ENCODE results near the gene PRKCZ.

Gene PRKCZ

GRCh38 chr1:2193514-2194281, 143.5 kb downstream of the PRKCZ start:
- TF ChIP-seq Cebpa-rat (IDR thresholded peaks at IDR 0.05): no peak
- H3K9me3 ChIP-seq (replicated peaks in 1 of 11): no peaks in the 10 kb centered on the region
- H4K20me1 ChIP-seq: peaks cover 0 to 33% (median 10%) of the 10 kb centered on the region in 11 experiments; a peak in 10 of 22 replicates
- H3K9ac ChIP-seq: peak overlapping the region; percentile 65 to 83 (median 78); a peak in 21 of 22 replicates
- H3K4me1 ChIP-seq: peaks cover 68 to 88% (median 85%) of the 10 kb centered on the region in 10 experiments
- no peaks in the 10 kb centered on the region for H3K27me3 ChIP-seq
- peak overlapping the region; percentile 86 to 99 (median 97) for H3K4me2 ChIP-seq
- peak overlapping the region in 10 of 11 experiments; percentile 41 to 88 (median 74); a peak in 19 of 22 replicates for H3K27ac ChIP-seq
- H3K4me3 ChIP-seq: peak overlapping the region; percentile 54 to 74 (median 67)
- peaks cover 0 to 13% (median 0%) of the 10 kb centered on the region in 11 experiments; a peak in 4 of 22 replicates for H3K36me3 ChIP-seq

DNA sequence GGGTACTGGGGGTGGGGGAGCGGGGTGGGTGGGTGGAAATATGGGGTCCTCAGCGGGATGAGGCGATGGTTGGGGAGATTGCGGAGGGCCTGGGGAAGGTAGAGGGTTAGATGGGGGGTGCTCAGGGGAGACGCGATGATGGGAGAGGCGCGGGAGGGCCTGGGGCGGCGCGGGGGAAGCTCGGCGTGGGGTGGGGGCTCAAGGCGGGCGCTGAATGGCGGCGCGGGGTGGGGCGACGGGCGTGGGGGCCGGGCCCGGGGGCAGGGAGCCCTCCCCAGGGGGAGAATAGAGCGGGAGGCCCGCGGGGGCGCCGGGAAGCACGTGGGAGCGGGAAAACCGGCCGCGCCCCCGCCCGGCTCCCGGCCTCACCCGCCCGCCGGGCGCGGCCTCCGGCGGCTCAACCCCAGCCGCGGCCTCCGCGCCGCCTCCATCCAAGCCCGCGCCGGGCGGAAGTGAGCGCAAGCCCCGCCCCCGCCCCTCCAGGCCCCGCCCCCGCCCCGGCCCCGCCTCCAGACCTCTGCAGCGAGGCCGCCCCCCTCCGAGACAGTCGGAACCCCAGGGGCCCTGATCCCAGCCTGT, 144.2 kb downstream of the PRKCZ start, which contains the start of gene FAAP20:
TSS of gene FAAP20 (minus strand) at position 454 of the 579 bp plus-strand sequence. CDS start at position 431, 23 bp downstream.
- Histone ChIP-seq H3K27me3 (no peaks in the 10 kb centered on the region), H3K36me3 (peaks cover 0 to 13% (median 0%) of the 10 kb centered on the region in 11 experiments; a peak in 4 of 22 replicates), H3K4me2 (peak within 1 kb of the TSS; percentile 92 to 99 (median 97)), H3K4me3 (peak within 1 kb of the TSS; percentile 58 to 74 (median 68)), H4K20me1 (peaks cover 0 to 33% (median 10%) of the 10 kb centered on the region in 11 experiments; a peak in 10 of 22 replicates), H3K27ac (peak within 1 kb of the TSS; percentile 71 to 88 (median 79)), H3K4me1 (peaks cover 68 to 89% (median 85%) of the 10 kb centered on the region in 10 experiments), H3K9ac (peak within 1 kb of the TSS; percentile 73 to 83 (median 82)), H3K9me3 (replicated peaks in 1 of 11) (no peaks in the 10 kb centered on the region)
- TF ChIP-seq Cebpa-rat (IDR thresholded peaks at IDR 0.05): no peak

DNA sequence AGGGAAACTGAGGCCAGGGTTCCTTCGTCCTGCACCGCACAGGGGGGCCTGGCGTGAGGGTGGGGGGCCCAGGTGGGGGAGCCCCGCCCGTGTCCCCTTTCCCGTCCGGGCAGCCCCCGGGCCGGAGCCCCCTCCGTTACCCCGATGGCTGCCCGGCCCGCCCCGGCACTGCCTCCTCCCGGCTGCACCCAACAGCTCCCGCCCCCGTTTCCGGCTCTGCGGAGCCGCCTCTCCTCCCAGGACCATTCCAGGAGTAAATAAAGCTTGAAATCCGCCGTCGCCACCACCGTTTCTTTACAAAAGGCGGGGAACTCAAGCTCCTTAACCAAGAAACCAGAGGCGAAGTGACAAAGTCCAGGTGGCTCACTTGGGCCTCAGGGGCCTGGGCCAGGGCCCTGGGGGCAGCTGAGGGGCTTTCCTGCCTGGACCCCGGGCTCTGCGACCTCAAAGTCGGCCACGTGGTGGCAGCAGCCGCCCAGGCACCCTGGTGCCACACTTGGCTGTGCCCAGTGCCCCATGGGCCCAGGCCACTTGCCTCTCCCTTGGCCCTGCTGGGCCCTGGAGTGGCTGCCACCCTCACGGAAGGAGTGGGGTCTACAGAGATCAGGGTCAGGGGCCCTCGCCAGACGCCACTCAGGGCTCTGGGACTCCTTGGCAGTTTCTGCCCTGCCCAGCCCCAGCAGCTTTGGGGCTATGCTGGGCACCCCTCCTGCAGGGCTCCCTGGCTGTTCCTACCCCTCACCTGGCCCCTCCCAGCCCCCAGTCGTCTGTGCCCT, 144.9 kb downstream of the PRKCZ start:
- no peak for TF ChIP-seq Cebpa-rat (IDR thresholded peaks at IDR 0.05)
- H3K4me3 ChIP-seq: peak overlapping the region; percentile 58 to 74 (median 68)
- H3K36me3 ChIP-seq: peaks cover 0 to 13% (median 0%) of the 10 kb centered on the region in 11 experiments; a peak in 4 of 22 replicates
- H4K20me1 ChIP-seq: peaks cover 0 to 28% (median 9%) of the 10 kb centered on the region in 11 experiments; a peak in 10 of 22 replicates
- H3K27me3 ChIP-seq: no peaks in the 10 kb centered on the region
- peak overlapping the region; percentile 70 to 93 (median 88) for H3K4me2 ChIP-seq
- H3K27ac ChIP-seq: peak overlapping the region; percentile 71 to 88 (median 79)
- peak overlapping the region; percentile 73 to 83 (median 82) for H3K9ac ChIP-seq
- H3K9me3 ChIP-seq (replicated peaks in 1 of 11): no peaks in the 10 kb centered on the region
- H3K4me1 ChIP-seq: peaks cover 70 to 90% (median 86%) of the 10 kb centered on the region in 10 experiments

DNA sequence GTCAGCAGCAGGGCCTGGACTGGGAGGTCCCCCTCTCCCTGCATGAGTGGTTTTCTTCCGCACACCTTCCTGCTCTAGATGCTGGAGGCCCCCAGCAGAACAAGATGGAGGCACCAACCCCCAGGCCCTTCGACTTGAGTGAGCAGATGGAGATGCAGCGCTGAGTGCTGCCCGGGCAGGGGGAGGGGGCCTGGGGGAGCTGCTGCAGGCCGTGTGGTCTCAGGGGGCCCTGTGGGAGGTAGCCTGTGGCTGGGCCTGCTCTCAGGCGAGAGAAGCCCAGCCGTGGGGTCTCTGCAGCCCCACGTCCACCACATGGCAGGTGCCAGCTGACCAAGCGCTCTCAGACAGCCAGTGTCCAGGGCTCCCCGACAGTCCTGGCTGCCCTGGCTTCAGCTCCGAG, 145.6 kb downstream of the PRKCZ start:
- Histone ChIP-seq H3K9ac (peak overlapping the region; percentile 73 to 83 (median 82); a peak in 20 of 22 replicates), H3K27ac (peak overlapping the region; percentile 71 to 88 (median 79); a peak in 19 of 22 replicates), H3K4me1 (peaks cover 70 to 90% (median 86%) of the 10 kb centered on the region in 10 experiments), H3K9me3 (replicated peaks in 1 of 11) (no peaks in the 10 kb centered on the region), H4K20me1 (peaks cover 0 to 28% (median 9%) of the 10 kb centered on the region in 11 experiments; a peak in 11 of 22 replicates), H3K4me3 (peak overlapping the region in 2 of 10 experiments; percentile 70 to 74; a peak in 4 of 20 replicates), H3K4me2 (peak overlapping the region; percentile 70 to 93 (median 88)), H3K27me3 (no peaks in the 10 kb centered on the region), H3K36me3 (peaks cover 0 to 13% (median 0%) of the 10 kb centered on the region in 11 experiments; a peak in 4 of 22 replicates)
- TF ChIP-seq Cebpa-rat (IDR thresholded peaks at IDR 0.05): no peak

DNA sequence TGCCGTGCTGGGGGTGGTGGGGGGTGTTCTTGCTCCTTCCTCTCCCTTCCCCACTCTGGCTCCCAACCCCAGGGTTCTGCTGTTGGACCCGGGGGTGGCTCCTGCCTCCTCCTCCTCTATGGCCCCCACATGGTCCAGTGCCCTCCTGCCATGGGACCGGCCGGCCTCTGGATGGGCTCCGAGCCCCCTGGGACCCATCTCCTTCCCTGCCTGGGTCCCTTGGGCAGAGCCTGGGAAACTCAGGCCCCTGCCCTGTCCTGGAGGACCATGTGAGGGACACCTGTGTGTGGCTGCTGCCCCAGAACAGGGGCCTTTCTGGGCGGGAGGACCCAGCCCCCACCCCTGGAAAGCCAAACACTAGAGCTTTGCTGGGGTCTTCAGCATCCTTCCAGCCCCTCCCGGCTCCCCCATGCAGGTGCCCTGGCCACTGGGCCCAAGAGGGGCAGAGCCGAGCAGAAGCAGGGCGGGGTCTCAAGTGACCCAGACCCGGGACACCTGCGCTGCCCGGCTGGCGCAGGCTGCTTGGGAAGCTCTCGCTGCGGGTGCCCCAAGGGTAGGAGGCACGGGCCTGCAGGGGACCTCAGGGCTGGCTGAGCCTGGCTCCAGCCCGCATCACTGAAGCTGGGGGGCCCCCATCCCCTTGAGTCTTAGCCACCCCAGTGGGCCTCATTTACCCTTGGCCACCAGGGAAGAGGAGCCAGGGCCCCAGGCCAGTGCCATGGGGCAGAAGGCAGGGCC, 146.9 kb downstream of the PRKCZ start:
- Histone ChIP-seq H3K36me3 (peaks cover 0 to 5% (median 0%) of the 10 kb centered on the region in 11 experiments; a peak in 3 of 22 replicates), H3K9ac (peak overlapping the region in 8 of 11 experiments; percentile 18 to 66 (median 47); a peak in 9 of 22 replicates), H4K20me1 (peaks cover 0 to 23% (median 10%) of the 10 kb centered on the region in 11 experiments; a peak in 10 of 22 replicates), H3K4me3 (no peak overlapping the region), H3K9me3 (replicated peaks in 1 of 11) (no peaks in the 10 kb centered on the region), H3K4me2 (peak overlapping the region in 7 of 11 experiments; percentile 1 to 92 (median 28); a peak in 10 of 22 replicates), H3K27ac (peak overlapping the region in 5 of 11 experiments; percentile 2 to 80 (median 37); a peak in 8 of 22 replicates), H3K4me1 (peaks cover 70 to 90% (median 86%) of the 10 kb centered on the region in 10 experiments), H3K27me3 (no peaks in the 10 kb centered on the region)
- no peak for TF ChIP-seq Cebpa-rat (IDR thresholded peaks at IDR 0.05)

- no peak overlapping the region for H3K4me3 ChIP-seq
- H4K20me1 ChIP-seq: peaks cover 0 to 17% (median 10%) of the 10 kb centered on the region in 11 experiments; a peak in 10 of 22 replicates
- H3K4me1 ChIP-seq: peaks cover 70 to 90% (median 86%) of the 10 kb centered on the region in 10 experiments
- H3K27me3 ChIP-seq: no peaks in the 10 kb centered on the region
- H3K27ac ChIP-seq: peak overlapping the region in 5 of 11 experiments; percentile 2 to 80 (median 37); a peak in 9 of 22 replicates
- TF ChIP-seq Cebpa-rat (IDR thresholded peaks at IDR 0.05): no peak
- peak overlapping the region in 5 of 11 experiments; percentile 20 to 100 (median 89); a peak in 8 of 22 replicates for H3K4me2 ChIP-seq
- H3K36me3 ChIP-seq: no peaks in the 10 kb centered on the region; a peak in 2 of 22 replicates
- H3K9me3 ChIP-seq (replicated peaks in 1 of 11): no peaks in the 10 kb centered on the region
- H3K9ac ChIP-seq: peak overlapping the region in 7 of 11 experiments; percentile 47 to 72 (median 65); a peak in 11 of 22 replicates
These were observed 147.5 kb downstream of the PRKCZ start for GRCh38 chr1:2197707-2198165.

GRCh38 chr1:2198571-2198970, 148.4 kb downstream of the PRKCZ start:
- Histone ChIP-seq H3K4me3 (peak overlapping the region in 1 of 10 experiments; percentile 65; a peak in 3 of 20 replicates), H3K9me3 (replicated peaks in 1 of 11) (no peaks in the 10 kb centered on the region), H3K27me3 (no peaks in the 10 kb centered on the region), H3K27ac (peak overlapping the region in 10 of 11 experiments; percentile 46 to 83 (median 76); a peak in 20 of 22 replicates), H3K36me3 (no peaks in the 10 kb centered on the region; a peak in 1 of 22 replicates), H3K9ac (peak overlapping the region; percentile 25 to 72 (median 65); a peak in 21 of 22 replicates), H4K20me1 (peaks cover 0 to 26% (median 10%) of the 10 kb centered on the region in 11 experiments; a peak in 10 of 22 replicates), H3K4me2 (peak overlapping the region; percentile 78 to 100 (median 93)), H3K4me1 (peaks cover 66 to 88% (median 86%) of the 10 kb centered on the region in 10 experiments)
- TF ChIP-seq Cebpa-rat (IDR thresholded peaks at IDR 0.05): no peak
